ENCODE measurements around the gene DNAH11. TPM values are rescaled to one million over a fixed set of nuclear protein-coding genes. Genes with fewer than 3 reads are reported as not detected.

Gene DNAH11
- total RNA-seq, 1 experiment from 2014 or later: 0.39 TPM

DNA sequence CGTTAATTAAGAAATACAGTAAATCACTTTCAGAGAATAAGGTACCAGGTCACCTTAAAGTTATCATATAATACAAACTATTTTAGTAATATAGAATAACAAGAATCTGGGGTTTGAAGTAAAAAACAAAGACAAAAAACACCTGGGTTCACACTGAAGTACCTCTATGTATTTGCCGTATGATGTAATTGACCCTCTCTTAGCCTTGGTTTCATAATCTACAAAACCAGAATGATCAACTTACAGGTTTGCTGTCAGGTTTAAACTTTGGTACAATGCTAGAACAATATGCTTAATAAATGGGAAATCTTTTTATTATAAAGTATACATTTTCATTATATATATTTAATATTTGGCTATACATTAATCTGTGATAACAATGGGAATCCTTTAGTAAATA is 344.5 kb downstream of the DNAH11 start:
- H3K9me3 ChIP-seq (ENCODE audit: control insufficient read depth in 1 of 2, insufficient read depth in 1 of 2, low read depth in 1 of 2, low read length in 2 of 2): no peaks in the 10 kb centered on the region
- H4K20me1 ChIP-seq (ENCODE audit: insufficient read depth): no peaks in the 10 kb centered on the region
- ATAC-seq (no peak), DNase-seq (ENCODE audit: low read depth, low spot score) (no peak)
- intact Hi-C loops (cut with micrococcal nuclease): no loop called here
- no peaks in the 10 kb centered on the region for H3K36me3 ChIP-seq (ENCODE audit: control insufficient read depth in 1 of 2, insufficient read depth in 2 of 2, low read length in 2 of 2)
- ChIA-PET CTCF (no interaction called here), RAD21 (ENCODE audit: low non-redundant PET in 1 of 2, low total read pairs in 2 of 2, uncharacterized antibody in 2 of 2, unreplicated experiment in 2 of 2) (no interaction called here), POLR2A (no interaction called here)
- no TSS peak for BruUV-seq (replicated peaks)
- H3K4me3 ChIP-seq (replicated peaks in 1 of 2; ENCODE audit: low read depth in 1 of 2, low read length in 2 of 2): no peak overlapping the region
- no peak overlapping the region for H3K9ac ChIP-seq (ENCODE audit: low read length)
- H3K79me2 ChIP-seq (ENCODE audit: insufficient read depth, low read length): no peaks in the 10 kb centered on the region
- H2AFZ ChIP-seq (ENCODE audit: low read depth, low read length, poor library complexity, severe bottlenecking): no peak overlapping the region
- TF ChIP-seq ELF1 (IDR thresholded peaks at IDR 0.05; ENCODE audit: borderline replicate concordance, low read depth): no peak
- TF ChIP-seq ZFX (IDR thresholded peaks at IDR 0.05): no peak
- no peak for TF ChIP-seq POLR2AphosphoS5 (IDR thresholded peaks at IDR 0.05; ENCODE audit: low read depth, low read length)
- TF ChIP-seq CBX3 (IDR thresholded peaks at IDR 0.05; ENCODE audit: low read depth): no peak
- no peak for TF ChIP-seq ZBTB33 (IDR thresholded peaks at IDR 0.05; ENCODE audit: extremely low read depth, insufficient replicate concordance, low read length)
- TF ChIP-seq, protein P1, sequence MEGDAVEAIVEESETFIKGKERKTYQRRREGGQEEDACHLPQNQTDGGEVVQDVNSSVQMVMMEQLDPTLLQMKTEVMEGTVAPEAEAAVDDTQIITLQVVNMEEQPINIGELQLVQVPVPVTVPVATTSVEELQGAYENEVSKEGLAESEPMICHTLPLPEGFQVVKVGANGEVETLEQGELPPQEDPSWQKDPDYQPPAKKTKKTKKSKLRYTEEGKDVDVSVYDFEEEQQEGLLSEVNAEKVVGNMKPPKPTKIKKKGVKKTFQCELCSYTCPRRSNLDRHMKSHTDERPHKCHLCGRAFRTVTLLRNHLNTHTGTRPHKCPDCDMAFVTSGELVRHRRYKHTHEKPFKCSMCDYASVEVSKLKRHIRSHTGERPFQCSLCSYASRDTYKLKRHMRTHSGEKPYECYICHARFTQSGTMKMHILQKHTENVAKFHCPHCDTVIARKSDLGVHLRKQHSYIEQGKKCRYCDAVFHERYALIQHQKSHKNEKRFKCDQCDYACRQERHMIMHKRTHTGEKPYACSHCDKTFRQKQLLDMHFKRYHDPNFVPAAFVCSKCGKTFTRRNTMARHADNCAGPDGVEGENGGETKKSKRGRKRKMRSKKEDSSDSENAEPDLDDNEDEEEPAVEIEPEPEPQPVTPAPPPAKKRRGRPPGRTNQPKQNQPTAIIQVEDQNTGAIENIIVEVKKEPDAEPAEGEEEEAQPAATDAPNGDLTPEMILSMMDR (IDR thresholded peaks at IDR 0.05 in 2 of 3, conservative IDR thresholded peaks at IDR 0.05 in 1 of 3; ENCODE audit: borderline replicate concordance in 1 of 3, insufficient read depth in 1 of 3, low read depth in 2 of 3, low read length in 2 of 3): no peak
- no peak for TF ChIP-seq SRF (IDR thresholded peaks at IDR 0.05; ENCODE audit: low read depth)
- TF ChIP-seq CEBPB (IDR thresholded peaks at IDR 0.05; ENCODE audit: low read depth): no peak
- no peak for TF ChIP-seq EGR1 (IDR thresholded peaks at IDR 0.05; ENCODE audit: low read depth)
- no peak for TF ChIP-seq SIN3A (IDR thresholded peaks at IDR 0.05; ENCODE audit: low read depth)
- H3K4me2 ChIP-seq (ENCODE audit: low read length): no peak overlapping the region
- no peak overlapping the region for H3K27ac ChIP-seq (ENCODE audit: low read depth, low read length)
- no peaks in the 10 kb centered on the region for H3K9me2 ChIP-seq (ENCODE audit: insufficient read depth)
- no peaks in the 10 kb centered on the region for H3K4me1 ChIP-seq (ENCODE audit: control insufficient read depth in 1 of 2, insufficient read depth in 2 of 2, low read length in 2 of 2)
- no peaks in the 10 kb centered on the region for H3K27me3 ChIP-seq (ENCODE audit: insufficient read depth, low read length)

Measured in HCT116 (cell line).